ENCODE measurements around the gene TRIM68. TPM values are rescaled to one million over a fixed set of nuclear protein-coding genes. Genes with fewer than 3 reads are reported as not detected.

Gene TRIM68
- total and polyA plus RNA-seq, 2 of the 13 experiments (the other 11 are each of a cell fraction or from before 2014, with no cell fraction given) = not detected

- 20% methylated on average over 4 of the region's 8 CpGs for WGBS (ENCODE audit: low lambda C conversion rate)
These were observed 48.2 kb downstream of the TRIM68 start for GRCh38 chr11:4559527-4560440.

GRCh38 chr11:4551346-4551979 is 56.6 kb downstream of the TRIM68 start:
- H3K27ac ChIP-seq (ENCODE audit: extremely low read length, insufficient read depth, low read length) = no peak overlapping the region
- DNase-seq (ENCODE audit: low spot score) (peak; percentile 7), ATAC-seq (peak; percentile 75), FAIRE-seq (no peak)
- peaks cover 7% of the 10 kb centered on the region; the same call in 1 of the 2 replicates for H3K4me1 ChIP-seq (ENCODE audit: insufficient read depth, low read length)
- CTCF ChIA-PET (ENCODE audit: low intra/inter-chr PET ratio, low total read pairs) = interaction anchor here (1.9 kb wide), 1 partner anchor 364 kb away, joined by 7 read pairs; no protein-coding TSS in a partner anchor
- TF ChIP-seq STAG1 (CRISPR knock-in tag; IDR thresholded peaks at IDR 0.05) (0 out of 2 replicates have a peak, but pooled peaks have one; percentile 12), HIC2 (CRISPR knock-in tag; IDR thresholded peaks at IDR 0.05; ENCODE audit: low read depth) (no peak), MNT (IDR thresholded peaks at IDR 0.05) (peak; percentile 56), SMC3 (IDR thresholded peaks at IDR 0.05; ENCODE audit: low read length) (peak; percentile 20; the same call in 1 of the 2 replicates), CCAR2 (optimal IDR thresholded peaks at IDR 0.05; ENCODE audit: low read depth, low read length) (no peak), CTCF (CRISPR knock-in tag; IDR thresholded peaks at IDR 0.05) (peak; percentile 28)
- no peaks in the 10 kb centered on the region for H4K20me1 ChIP-seq (ENCODE audit: insufficient read depth, low read length)
- H3K4me2 ChIP-seq (ENCODE audit: low read depth, low read length) = no peak overlapping the region
- H3K27me3 ChIP-seq (ENCODE audit: control insufficient read depth in 1 of 2, insufficient read depth in 2 of 2, low read length in 2 of 2) = peaks cover 0 to 3% of the 10 kb centered on the region in 2 experiments; a peak in 1 of 5 replicates
- no peak overlapping the region for H3K4me3 ChIP-seq (replicated peaks in 1 of 3; ENCODE audit: insufficient read depth in 1 of 3, low read depth in 2 of 3, low read length in 3 of 3)
- no peak overlapping the region for H2AFZ ChIP-seq (ENCODE audit: low read length)
- WGBS (ENCODE audit: low lambda C conversion rate) = 34% methylated on average over 8 of the region's 8 CpGs
- no peak overlapping the region for H3K9ac ChIP-seq (ENCODE audit: insufficient read depth, low read depth, low read length)
- H3K79me2 ChIP-seq (ENCODE audit: insufficient read depth, low read length) = no peaks in the 10 kb centered on the region
- POLR2A ChIA-PET = no interaction called here
- in situ Hi-C loops (cut with HindIII; ENCODE audit: extremely low pct_ligation_motif_present, low pct_unique_long_range_greater_than_20kb) (no loop called here), intact Hi-C loops (cut with micrococcal nuclease; ENCODE audit: unreplicated experiment) (loop anchor here (1.0 kb wide), 1 partner anchor 364 kb away; no protein-coding TSS in a partner anchor)
- no peaks in the 10 kb centered on the region for H3K9me3 ChIP-seq (ENCODE audit: low read length)
- BruUV-seq (replicated peaks) = no TSS peak
- H3K36me3 ChIP-seq (replicated peaks in 1 of 2; ENCODE audit: control insufficient read depth in 1 of 2, insufficient read depth in 2 of 2, low read length in 2 of 2) = no peaks in the 10 kb centered on the region

More at GRCh38 chr11:4559527-4560440, 48.2 kb downstream of the TRIM68 start:
- H3K27me3 ChIP-seq (ENCODE audit: control insufficient read depth in 1 of 2, insufficient read depth in 2 of 2, low read length in 2 of 2) = no peaks in the 10 kb centered on the region
- TF ChIP-seq CCAR2 (optimal IDR thresholded peaks at IDR 0.05; ENCODE audit: low read depth, low read length) (no peak), ATF7 (IDR thresholded peaks at IDR 0.05) (0 out of 2 replicates have a peak, but pooled peaks have one; percentile 18), ATF7 (CRISPR knock-in tag; IDR thresholded peaks at IDR 0.05) (no peak), ZMAT3 (CRISPR knock-in tag; conservative IDR thresholded peaks at IDR 0.05) (no peak)
- ChIA-PET POLR2A (no interaction called here), CTCF (ENCODE audit: low intra/inter-chr PET ratio, low total read pairs) (no interaction called here)
- ATAC-seq (no peak), DNase-seq (ENCODE audit: low spot score) (no peak), FAIRE-seq (no peak)
- no peaks in the 10 kb centered on the region for H3K79me2 ChIP-seq (ENCODE audit: insufficient read depth, low read length)
- no peaks in the 10 kb centered on the region for H3K4me1 ChIP-seq (ENCODE audit: insufficient read depth, low read length)
- H3K4me2 ChIP-seq (ENCODE audit: low read depth, low read length) = no peak overlapping the region
- BruUV-seq (replicated peaks) = no TSS peak
- no peaks in the 10 kb centered on the region for H3K36me3 ChIP-seq (replicated peaks in 1 of 2; ENCODE audit: control insufficient read depth in 1 of 2, insufficient read depth in 2 of 2, low read length in 2 of 2)
- intact Hi-C loops (cut with micrococcal nuclease; ENCODE audit: unreplicated experiment) (no loop called here), in situ Hi-C loops (cut with HindIII; ENCODE audit: extremely low pct_ligation_motif_present, low pct_unique_long_range_greater_than_20kb) (no loop called here)
- H4K20me1 ChIP-seq (ENCODE audit: insufficient read depth, low read length) = no peaks in the 10 kb centered on the region
- H2AFZ ChIP-seq (ENCODE audit: low read length) = no peak overlapping the region
- no peak overlapping the region for H3K27ac ChIP-seq (ENCODE audit: extremely low read length, insufficient read depth, low read length)
- no peak overlapping the region for H3K9ac ChIP-seq (ENCODE audit: insufficient read depth, low read depth, low read length)
- H3K4me3 ChIP-seq (replicated peaks in 1 of 3; ENCODE audit: insufficient read depth in 1 of 3, low read depth in 2 of 3, low read length in 3 of 3) = no peak overlapping the region
- H3K9me3 ChIP-seq (ENCODE audit: low read length) = no peaks in the 10 kb centered on the region

Data from HepG2 (cell line).